Right lobe of liver (tissue), 6 donors: ENCODE data around the gene PRAME. TPM values are rescaled to one million over a fixed set of nuclear protein-coding genes. Genes with fewer than 3 reads are reported as not detected.

Experiments
- ATAC-seq, 4 donors: fragments of 200-7000 bp; cut with Tn5 transposase; one replicate each; pipeline ENCODE4 v1.9.1; 2020; ENCODE audit warnings: mild to moderate bottlenecking in 4 of 4, moderate library complexity in 4 of 4
- DNase-seq, 3 donors: peaks; one replicate each; pipeline ENCODE4 v3.0.0-alpha.2; 2020
- H3K27ac ChIP-seq, 3 donors: fragments of 200-600 bp; one replicate each; pipeline ENCODE4 v1.8.0; 2022
- H3K27me3 ChIP-seq, 2 donors: fragments of 200-600 bp; one replicate each; pipeline ENCODE4 v1.8.0; 2022
- H3K36me3 ChIP-seq, 4 donors: fragments of 200-600 bp; sonication (generic) in 1 of 4; one replicate each; pipeline versions ENCODE4 v1.5.1 to v1.8.0; 2017 to 2022; ENCODE audit warnings: control low read depth in 1 of 4
- H3K4me1 ChIP-seq, 4 donors: fragments of 200-600 bp; sonication (generic) in 1 of 4; one replicate each; pipeline versions ENCODE4 v1.5.1 to v1.8.0; 2017 to 2022; ENCODE audit warnings: control low read depth in 1 of 4
- H3K4me3 ChIP-seq, 3 donors: fragments of 200-600 bp; one replicate each; pipeline ENCODE4 v1.8.0; 2022
- H3K9me3 ChIP-seq, 4 donors: fragments of 200-600 bp; sonication (generic) in 1 of 4; one replicate each; pipeline versions ENCODE4 v1.5.1 to v1.8.0; 2017 to 2022; ENCODE audit warnings: control low read depth in 1 of 4
- CTCF ChIP-seq, 4 donors: fragments of 200-600 bp in 3 of 4; fragments of 450-650 bp in 1 of 4; IDR thresholded peaks; one replicate each; pipeline versions ENCODE4 v1.5.1 to v1.8.0; 2016 to 2022; ENCODE audit warnings: antibody characterized with exemption in 4 of 4, mild to moderate bottlenecking in 2 of 4
- POLR2A ChIP-seq: fragments of 450-650 bp; IDR thresholded peaks from one replicate; pipeline ENCODE4 v1.6.1; 2017; ENCODE audit warnings: antibody characterized with exemption, mild to moderate bottlenecking
- WGBS: methylation state at CpG from one replicate; pipeline ENCODE4 v1.1.6; 2018; ENCODE audit warnings: low coverage, low lambda C conversion rate; ENCODE audit not compliant: insufficient coverage; ENCODE audit errors: missing lambda C conversion rate; 5-methylcytosine and 5-hydroxymethylcytosine counted together
- intact Hi-C, 2 donors: fragments of 100-400 bp; cut with DNase I; formaldehyde crosslinking; loops; one replicate each; pipeline versions ENCODE4 v1.11.2 to v1.14.1; 2022
- total RNA-seq, 6 experiments: library from RNA; depleted of rRNA in 2 of 6; stranded (reverse); fragments of >200 nt in 2 of 6; fragmentation: NEBNext Ultra II Directional in 3 of 6; extraction: Animal tissue kit (Norgen Biotek cat#: 25700) in 3 of 6; gene quantifications; one replicate each; pipeline versions ENCODE4 v1.1.0 to v1.2.4, GENCODE V29; 2016 to 2023
- donor health status: DM: no; HTN: yes; CAD: no.
- donor health status: DM: no; HTN: no; CAD: no.
- donor health status: DM: no; HTN: no; CAD: no.
- donor health status: DM: no; HTN: yes; CAD: no.
- donor health status: DM: no; HTN: yes; CAD: no.

Gene PRAME
- total RNA-seq, 6 experiments from 2014 or later, result not detected

- WGBS, result 22% methylated on average over 1 of the region's 1 CpG
- Histone ChIP-seq H3K4me1 (no peaks in the 10 kb centered on the region), H3K27me3 (no peaks in the 10 kb centered on the region), H3K9me3 (no peaks in the 10 kb centered on the region), H3K27ac (no peak overlapping the region), H3K36me3 (no peaks in the 10 kb centered on the region), H3K4me3 (no peak overlapping the region)
- TF ChIP-seq POLR2A (no peak), CTCF (IDR thresholded peaks at IDR 0.05) (no peak)
- intact Hi-C loops, result no loop called here
- DNase-seq (no peak), ATAC-seq (no peak)
These were observed 22.1 kb downstream of the PRAME start for GRCh38 chr22:22536916-22537315.

GRCh38 chr22:22536515-22536914 lies 22.6 kb downstream of the PRAME start:
- 68% methylated on average over 6 of the region's 6 CpGs for WGBS
- intact Hi-C loops, result no loop called here
- no peaks in the 10 kb centered on the region for H3K4me1 ChIP-seq

GRCh38 chr22:22535662-22536061 lies 23.4 kb downstream of the PRAME start:
- no peak overlapping the region for H3K4me3 ChIP-seq
- intact Hi-C loops, result no loop called here
- DNase-seq, result no peak
- no peaks in the 10 kb centered on the region for H3K27me3 ChIP-seq
- no peaks in the 10 kb centered on the region for H3K9me3 ChIP-seq
- TF ChIP-seq CTCF (IDR thresholded peaks at IDR 0.05), result no peak
- TF ChIP-seq POLR2A, result no peak
- WGBS, result 68% methylated on average over 3 of the region's 3 CpGs
- no peaks in the 10 kb centered on the region for H3K4me1 ChIP-seq
- no peak overlapping the region for H3K27ac ChIP-seq
- H3K36me3 ChIP-seq, result no peaks in the 10 kb centered on the region
- no peak for ATAC-seq

More at GRCh38 chr22:22536515-22536914, 22.6 kb downstream of the PRAME start:
- Histone ChIP-seq H3K9me3 (no peaks in the 10 kb centered on the region), H3K27me3 (no peaks in the 10 kb centered on the region), H3K36me3 (no peaks in the 10 kb centered on the region), H3K4me3 (no peak overlapping the region), H3K27ac (no peak overlapping the region)
- no peak for ATAC-seq
- TF ChIP-seq POLR2A (no peak), CTCF (IDR thresholded peaks at IDR 0.05) (no peak)
- DNase-seq, result no peak

- H3K4me3 ChIP-seq, result no peak overlapping the region
- no peak for DNase-seq
- H3K27ac ChIP-seq, result no peak overlapping the region
- WGBS, result 48% methylated on average over 7 of the region's 9 CpGs
- ATAC-seq, result no peak
- no peak for TF ChIP-seq CTCF (IDR thresholded peaks at IDR 0.05)
- TF ChIP-seq POLR2A, result no peak
- no peaks in the 10 kb centered on the region for H3K36me3 ChIP-seq
- H3K27me3 ChIP-seq, result no peaks in the 10 kb centered on the region
- intact Hi-C loops, result no loop called here
- H3K4me1 ChIP-seq, result no peaks in the 10 kb centered on the region
- no peaks in the 10 kb centered on the region for H3K9me3 ChIP-seq
These were observed 24.3 kb downstream of the PRAME start for GRCh38 chr22:22534604-22535415.
